HG03460 (cell line): ENCODE data around the gene STAC2.
"Not testable (repeated sequence)": the region's sequence is repeated elsewhere in the genome, so short reads cannot be mapped to it uniquely, and the experiment has no call there.

ENCODE experiments used
- ATAC-seq: cut with Tn5 transposase; IDR thresholded peaks from one replicate; pipeline ENCODE4 v1.9.1; 2021; ENCODE audit not compliant: unreplicated experiment

Gene STAC2

GRCh38 chr17:39225308-39225958 is at the start of gene STAC2:
STAC2 (minus strand) TSS chr17:39225945; CDS start chr17:39225502, 443 bp downstream.
- no peak for ATAC-seq

GRCh38 chr17:39271546-39271945 is 45.8 kb upstream of the STAC2 start:
- no peak for ATAC-seq

- ATAC-seq, result no peak
Measured at GRCh38 chr17:39270923-39271322, 45.2 kb upstream of the STAC2 start.

GRCh38 chr17:39264119-39264518 is 38.4 kb upstream of the STAC2 start:
- no peak for ATAC-seq

- no peak for ATAC-seq
Measured at GRCh38 chr17:39261286-39261685, 35.5 kb upstream of the STAC2 start.

- ATAC-seq, result no peak
Measured at GRCh38 chr17:39252788-39253460, 27.2 kb upstream of the STAC2 start.

- no peak for ATAC-seq
Measured at GRCh38 chr17:39251997-39252396, 26.3 kb upstream of the STAC2 start.

GRCh38 chr17:39250076-39250475 is 24.3 kb upstream of the STAC2 start:
- not testable (repeated sequence) for ATAC-seq

- ATAC-seq, result no peak
Measured at GRCh38 chr17:39246274-39246673, 20.5 kb upstream of the STAC2 start.

GRCh38 chr17:39244600-39245570 is 19.1 kb upstream of the STAC2 start:
- ATAC-seq, result no peak

GRCh38 chr17:39244016-39244599 is 18.4 kb upstream of the STAC2 start:
- no peak for ATAC-seq

GRCh38 chr17:39243155-39243554 is 17.4 kb upstream of the STAC2 start:
- ATAC-seq, result no peak

- ATAC-seq, result no peak
Measured at GRCh38 chr17:39240631-39241030, 14.9 kb upstream of the STAC2 start.

GRCh38 chr17:39239640-39240314 is 14.0 kb upstream of the STAC2 start:
- ATAC-seq, result no peak

- ATAC-seq, result no peak
Measured at GRCh38 chr17:39238311-39238972, 12.7 kb upstream of the STAC2 start.

- ATAC-seq, result no peak
Measured at GRCh38 chr17:39237586-39237985, 11.8 kb upstream of the STAC2 start.

GRCh38 chr17:39236981-39237441 is 11.3 kb upstream of the STAC2 start:
- no peak for ATAC-seq

- ATAC-seq, result no peak
Measured at GRCh38 chr17:39236450-39236927, 10.7 kb upstream of the STAC2 start.

GRCh38 chr17:39235555-39236449 is 10.1 kb upstream of the STAC2 start:
- ATAC-seq, result peak; percentile 53
